Measurements from ENCODE around the gene FAM47E. TPM values are rescaled to one million over a fixed set of nuclear protein-coding genes. Genes with fewer than 3 reads are reported as not detected.

Gene FAM47E
- total RNA-seq, 4 donors from 2014 or later: 1.7 to 7.8 (median 3.1) TPM

GRCh38 chr4:76272582-76272981 is 21.1 kb downstream of the FAM47E start:
- ATAC-seq (ENCODE audit: low FRiP score) (no peak), DNase-seq (ENCODE audit: low spot score) (no peak)
- TF ChIP-seq CTCF (IDR thresholded peaks at IDR 0.05): no peak

GRCh38 chr4:76272999-76273398 is 21.5 kb downstream of the FAM47E start:
- no peak for TF ChIP-seq CTCF (IDR thresholded peaks at IDR 0.05)
- DNase-seq (ENCODE audit: low spot score) (no peak), ATAC-seq (ENCODE audit: low FRiP score) (no peak)

GRCh38 chr4:76275486-76276124 is 24.1 kb downstream of the FAM47E start:
- ATAC-seq (ENCODE audit: low FRiP score) (no peak), DNase-seq (ENCODE audit: low spot score) (no peak)
- TF ChIP-seq CTCF (IDR thresholded peaks at IDR 0.05): no peak

GRCh38 chr4:76276813-76277212 is 25.3 kb downstream of the FAM47E start:
- no peak for TF ChIP-seq CTCF (IDR thresholded peaks at IDR 0.05)
- DNase-seq (ENCODE audit: low spot score) (no peak), ATAC-seq (ENCODE audit: low FRiP score) (no peak)

- TF ChIP-seq CTCF (IDR thresholded peaks at IDR 0.05): no peak
- DNase-seq (ENCODE audit: low spot score) (no peak), ATAC-seq (ENCODE audit: low FRiP score) (no peak)
Measured at GRCh38 chr4:76277667-76278066, 26.1 kb downstream of the FAM47E start.

- ATAC-seq (ENCODE audit: low FRiP score) (no peak), DNase-seq (ENCODE audit: low spot score) (no peak)
- TF ChIP-seq CTCF (IDR thresholded peaks at IDR 0.05): no peak
Measured at GRCh38 chr4:76278583-76278982, 27.1 kb downstream of the FAM47E start.

GRCh38 chr4:76279462-76279861 is 27.9 kb downstream of the FAM47E start:
- no peak for DNase-seq (ENCODE audit: low spot score)
- no peak for ATAC-seq (ENCODE audit: low FRiP score)

More at GRCh38 chr4:76279462-76279861, 27.9 kb downstream of the FAM47E start:
- TF ChIP-seq CTCF (IDR thresholded peaks at IDR 0.05): no peak
